ENCODE measurements around the gene TAF10. TPM values are rescaled to one million over a fixed set of nuclear protein-coding genes. Genes with fewer than 3 reads are reported as not detected.

Gene TAF10
- total and polyA plus RNA-seq, 2 of the 13 experiments (the other 11 are each of a cell fraction or from before 2014, with no cell fraction given), result 71.3 to 134 TPM

GRCh38 chr11:6625156-6625831 is 13.3 kb upstream of the TAF10 start (continued):
- TF ChIP-seq ARID5B (CRISPR knock-in tag; IDR thresholded peaks at IDR 0.05), result peak; percentile 29; the same call in 1 of the 2 replicates
- TF ChIP-seq TEAD3 (CRISPR knock-in tag; optimal IDR thresholded peaks at IDR 0.05; ENCODE audit: borderline replicate concordance), result peak; percentile 30
- peak; percentile 72 for TF ChIP-seq BHLHE40 (IDR thresholded peaks at IDR 0.05; ENCODE audit: low read length)

GRCh38 chr11:6623391-6624363 is 11.7 kb upstream of the TAF10 start:
- DNase-seq (ENCODE audit: low spot score) (no peak), ATAC-seq (no peak), FAIRE-seq (no peak)
- no peak overlapping the region for H3K27ac ChIP-seq (ENCODE audit: extremely low read length, insufficient read depth, low read length)
- intact Hi-C loops (cut with micrococcal nuclease; ENCODE audit: unreplicated experiment) (loop anchor here (1.0 kb wide), 1 partner anchor 24 kb away; no protein-coding TSS in a partner anchor), in situ Hi-C loops (cut with HindIII; ENCODE audit: extremely low pct_ligation_motif_present, low pct_unique_long_range_greater_than_20kb) (no loop called here)
- H3K9me3 ChIP-seq (ENCODE audit: low read length), result no peaks in the 10 kb centered on the region
- 19% methylated on average over 9 of the region's 31 CpGs for WGBS (ENCODE audit: low lambda C conversion rate)
- POLR2A ChIA-PET, result interaction anchor here (5.5 kb wide), 1 partner anchor 11 kb away, joined by 24 read pairs; the partner anchor contains the start of gene TAF10
- CTCF ChIA-PET (ENCODE audit: low intra/inter-chr PET ratio, low total read pairs), result no interaction called here
- no peaks in the 10 kb centered on the region for H3K36me3 ChIP-seq (replicated peaks in 1 of 2; ENCODE audit: control insufficient read depth in 1 of 2, insufficient read depth in 2 of 2, low read length in 2 of 2)
- H3K79me2 ChIP-seq (ENCODE audit: insufficient read depth, low read length), result peaks cover 4% of the 10 kb centered on the region
- H3K4me3 ChIP-seq (replicated peaks in 1 of 3; ENCODE audit: insufficient read depth in 1 of 3, low read depth in 2 of 3, low read length in 3 of 3), result no peak overlapping the region
- H2AFZ ChIP-seq (ENCODE audit: low read length), result no peak overlapping the region
- H3K4me1 ChIP-seq (ENCODE audit: insufficient read depth, low read length), result peaks cover 32% of the 10 kb centered on the region
- peaks cover 15 to 68% of the 10 kb centered on the region in 2 experiments for H3K27me3 ChIP-seq (ENCODE audit: control insufficient read depth in 1 of 2, insufficient read depth in 2 of 2, low read length in 2 of 2)
- BruUV-seq (replicated peaks), result no TSS peak
- H3K4me2 ChIP-seq (ENCODE audit: low read depth, low read length), result no peak overlapping the region
- H4K20me1 ChIP-seq (ENCODE audit: insufficient read depth, low read length), result no peaks in the 10 kb centered on the region
- H3K9ac ChIP-seq (ENCODE audit: insufficient read depth, low read depth, low read length), result no peak overlapping the region
- TF ChIP-seq MYPOP (CRISPR knock-in tag; IDR thresholded peaks at IDR 0.05) (no peak), ATAD3A (CRISPR knock-in tag; IDR thresholded peaks at IDR 0.05) (no peak), MAX (IDR thresholded peaks at IDR 0.05) (0 out of 2 replicates have a peak, but pooled peaks have one; percentile 15), ZGPAT (CRISPR knock-in tag; IDR thresholded peaks at IDR 0.05) (no peak), ZNF180 (CRISPR knock-in tag; IDR thresholded peaks at IDR 0.05; ENCODE audit: borderline replicate concordance, low read depth) (no peak), SALL1 (CRISPR knock-in tag; IDR thresholded peaks at IDR 0.05) (0 out of 2 replicates have a peak, but pooled peaks have one; percentile 15), BHLHE40 (IDR thresholded peaks at IDR 0.05; ENCODE audit: low read length) (peak; percentile 68), PAWR (CRISPR knock-in tag; IDR thresholded peaks at IDR 0.05; ENCODE audit: borderline replicate concordance) (no peak), GATAD1 (CRISPR knock-in tag; IDR thresholded peaks at IDR 0.05) (no peak)

Data from HepG2 (cell line).